SU-DHL-6 (cell line): ENCODE results near the gene BRD1.

Source experiments
- H2AFZ ChIP-seq: fragments of 200-600 bp; sonication (generic); 2 replicates; pipeline ENCODE4 v1.6.1; 2014; ENCODE audit warnings: low read depth, mild to moderate bottlenecking, moderate library complexity, mixed read lengths, antibody characterized with exemption, low read length; ENCODE audit not compliant: severe bottlenecking
- H3F3A ChIP-seq: fragments of 200-600 bp; shearing (Covaris generic); 2 replicates; pipeline ENCODE4 v1.6.0; 2016; ENCODE audit warnings: antibody characterized with exemption, mild to moderate bottlenecking; ENCODE audit not compliant: insufficient read depth
- H3K27ac ChIP-seq: fragments of 200-600 bp; sonication (generic); 2 replicates; pipeline ENCODE4 v1.5.1; 2016; ENCODE audit warnings: low read depth, mild to moderate bottlenecking, low read length, moderate library complexity, mixed read lengths
- H3K27me3 ChIP-seq: fragments of 200-600 bp; sonication (generic), shearing (Covaris generic); 2 replicates; pipeline ENCODE4 v1.6.0; 2014; ENCODE audit warnings: mild to moderate bottlenecking, low read length
- H3K36me3 ChIP-seq: fragments of 200-600 bp; sonication (generic); 2 replicates; pipeline ENCODE4 v1.6.1; 2014; ENCODE audit warnings: mild to moderate bottlenecking, low read length, mixed read lengths
- H3K4me2 ChIP-seq: fragments of 300-600, 200-600 bp; shearing (Covaris generic), sonication (generic); 2 replicates; pipeline ENCODE4 v1.6.0; 2014; ENCODE audit warnings: low read length, low read depth, mild to moderate bottlenecking; ENCODE audit not compliant: poor library complexity, severe bottlenecking
- H3K4me3 ChIP-seq: fragments of 200-600 bp; sonication (generic); 2 replicates; pipeline ENCODE4 v1.5.1; 2014; ENCODE audit warnings: antibody characterized with exemption, low read length, mild to moderate bottlenecking, mixed read lengths; ENCODE audit not compliant: insufficient read depth, poor library complexity, severe bottlenecking
- H3K79me2 ChIP-seq: fragments of 200-600 bp; sonication (generic); 2 replicates; pipeline ENCODE4 v1.6.1; 2014; ENCODE audit warnings: mild to moderate bottlenecking, low read length, moderate library complexity; ENCODE audit not compliant: insufficient read depth
- H3K9ac ChIP-seq: fragments of 200-600 bp; sonication (generic); 2 replicates; pipeline ENCODE4 v1.7.0; 2014; ENCODE audit warnings: mild to moderate bottlenecking, low read length
- H3K9me2 ChIP-seq: fragments of 200-600 bp; sonication (generic); replicated peaks from 2 replicates; pipeline ENCODE4 v1.6.1; 2014; ENCODE audit warnings: low read length; ENCODE audit not compliant: insufficient read depth
- H3K9me3 ChIP-seq: fragments of 200-600 bp; sonication (generic); 2 replicates; pipeline ENCODE4 v1.6.1; 2014; ENCODE audit warnings: low read length, mixed read lengths; ENCODE audit not compliant: insufficient read depth
- H4K20me1 ChIP-seq: fragments of 200-600 bp; sonication (generic); 2 replicates; pipeline ENCODE4 v1.6.1; 2014; ENCODE audit warnings: low read depth, mild to moderate bottlenecking, antibody characterized with exemption, low read length, moderate library complexity, mixed read lengths
- CTCF ChIP-seq: fragments of 200-600 bp; sonication (generic); IDR thresholded peaks from one replicate; pipeline ENCODE4 v1.5.1; 2017; ENCODE audit warnings: antibody characterized with exemption, mild to moderate bottlenecking, low read length, moderate library complexity; ENCODE audit not compliant: insufficient read depth, poor library complexity, severe bottlenecking
- EZH2phosphoT487 ChIP-seq: fragments of 200-600 bp; sonication (generic), shearing (Covaris generic); conservative IDR thresholded peaks from 2 replicates; pipeline ENCODE4 v1.6.1; 2018; ENCODE audit warnings: mild to moderate bottlenecking, antibody characterized with exemption, low read length, moderate library complexity, mixed read lengths

The BRD1 gene

GRCh38 chr22:49867303-49868265, 39.9 kb upstream of the BRD1 start:
- no peaks in the 10 kb centered on the region for H3K9me2 ChIP-seq
- peaks cover 11% of the 10 kb centered on the region; the same call in 1 of the 2 replicates for H3K36me3 ChIP-seq
- H4K20me1 ChIP-seq, result no peaks in the 10 kb centered on the region
- no peaks in the 10 kb centered on the region for H3K27me3 ChIP-seq
- no peak overlapping the region for H3K9ac ChIP-seq
- no peaks in the 10 kb centered on the region for H3K9me3 ChIP-seq
- no peak overlapping the region for H2AFZ ChIP-seq
- no peak for TF ChIP-seq EZH2phosphoT487
- TF ChIP-seq CTCF, result no peak
- H3K4me2 ChIP-seq, result no peak overlapping the region
- no peak overlapping the region for H3K4me3 ChIP-seq
- H3K27ac ChIP-seq, result no peak overlapping the region
- peaks cover 10% of the 10 kb centered on the region; the same call in 1 of the 2 replicates for H3F3A ChIP-seq
- H3K79me2 ChIP-seq, result peaks cover 97% of the 10 kb centered on the region

- no peaks in the 10 kb centered on the region for H3K9me2 ChIP-seq
- no peak overlapping the region for H3K4me3 ChIP-seq
- no peaks in the 10 kb centered on the region for H3K27me3 ChIP-seq
- TF ChIP-seq CTCF (no peak), EZH2phosphoT487 (no peak)
- H3K36me3 ChIP-seq, result peaks cover 11% of the 10 kb centered on the region; the same call in 1 of the 2 replicates
- no peaks in the 10 kb centered on the region for H4K20me1 ChIP-seq
- H2AFZ ChIP-seq, result no peak overlapping the region
- H3K4me2 ChIP-seq, result peak overlapping the region; percentile 36
- no peak overlapping the region for H3K9ac ChIP-seq
- H3K9me3 ChIP-seq, result no peaks in the 10 kb centered on the region
- H3F3A ChIP-seq, result peaks cover 10% of the 10 kb centered on the region; the same call in 1 of the 2 replicates
- peaks cover 98% of the 10 kb centered on the region for H3K79me2 ChIP-seq
- peak overlapping the region; percentile 43 for H3K27ac ChIP-seq
These were observed 39.0 kb upstream of the BRD1 start for GRCh38 chr22:49866646-49867045.

- peaks cover 10% of the 10 kb centered on the region; the same call in 1 of the 2 replicates for H3F3A ChIP-seq
- H4K20me1 ChIP-seq, result no peaks in the 10 kb centered on the region
- TF ChIP-seq CTCF (no peak), EZH2phosphoT487 (no peak)
- no peak overlapping the region for H2AFZ ChIP-seq
- H3K27me3 ChIP-seq, result no peaks in the 10 kb centered on the region
- no peaks in the 10 kb centered on the region for H3K9me2 ChIP-seq
- H3K9me3 ChIP-seq, result no peaks in the 10 kb centered on the region
- H3K9ac ChIP-seq, result no peak overlapping the region
- H3K79me2 ChIP-seq, result peaks cover 99% of the 10 kb centered on the region
- peak overlapping the region; percentile 36 for H3K4me2 ChIP-seq
- H3K4me3 ChIP-seq, result no peak overlapping the region
- H3K36me3 ChIP-seq, result peaks cover 11% of the 10 kb centered on the region; the same call in 1 of the 2 replicates
- H3K27ac ChIP-seq, result peak overlapping the region; percentile 43
These were observed 38.5 kb upstream of the BRD1 start for GRCh38 chr22:49866134-49866533.
